T-helper 1 cell (primary cell): ENCODE measurements around the gene MROH7.

Experiments used
- DNase-seq, 5 donors: peaks; one replicate each; pipeline ENCODE4 v3.0.0-alpha.2; 2012 to 2020

MROH7 gene

DNA sequence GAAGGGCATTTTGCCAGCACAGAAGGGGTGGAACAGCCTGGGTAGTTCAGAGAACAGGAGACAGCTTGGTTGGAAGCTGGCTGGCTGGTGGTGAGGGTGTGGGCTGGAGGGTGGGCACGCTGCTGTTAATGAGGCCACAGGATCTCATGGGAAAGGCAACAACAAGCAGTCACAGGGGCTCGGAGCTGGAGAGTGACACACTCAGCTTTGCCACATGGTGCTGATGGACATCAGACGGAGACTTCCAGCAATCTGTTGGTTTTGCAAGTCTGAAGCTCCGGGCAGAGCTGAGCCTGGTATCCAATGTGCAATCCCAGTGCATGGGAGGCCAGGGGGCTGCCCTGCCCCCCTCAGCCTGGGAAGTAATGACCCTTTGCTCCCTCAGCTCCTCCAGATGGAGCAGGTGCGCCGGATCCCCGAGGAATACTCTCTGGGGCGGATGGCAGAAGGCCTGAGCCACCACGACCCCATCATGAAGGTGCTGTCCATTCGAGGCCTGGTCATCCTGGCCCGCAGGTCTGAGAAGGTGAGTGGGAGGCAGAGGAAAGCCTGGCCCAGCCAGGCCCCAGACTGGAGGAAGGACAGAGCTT is 58.4 kb downstream of the MROH7 start:
- no peak for DNase-seq

DNA sequence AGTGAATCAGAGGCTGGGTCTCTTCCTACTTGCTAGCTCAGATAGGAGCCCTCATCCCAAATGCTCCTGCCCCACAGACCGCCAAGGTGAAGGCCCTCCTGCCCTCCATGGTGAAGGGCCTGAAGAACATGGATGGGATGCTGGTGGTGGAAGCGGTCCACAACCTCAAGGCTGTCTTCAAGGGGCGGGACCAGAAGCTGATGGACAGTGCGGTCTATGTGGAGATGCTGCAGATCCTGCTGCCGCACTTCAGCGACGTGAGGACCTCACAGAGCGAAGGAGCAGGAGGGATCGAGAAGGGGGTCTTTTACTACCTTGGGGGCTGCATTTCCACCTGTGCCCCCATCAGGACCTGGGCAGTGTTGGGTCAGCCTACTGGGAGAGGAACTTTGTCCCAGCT is 59.5 kb downstream of the MROH7 start:
- no peak for DNase-seq

- no peak for DNase-seq
These were observed 60.4 kb downstream of the MROH7 start for GRCh38 chr1:54701996-54702395.

DNA sequence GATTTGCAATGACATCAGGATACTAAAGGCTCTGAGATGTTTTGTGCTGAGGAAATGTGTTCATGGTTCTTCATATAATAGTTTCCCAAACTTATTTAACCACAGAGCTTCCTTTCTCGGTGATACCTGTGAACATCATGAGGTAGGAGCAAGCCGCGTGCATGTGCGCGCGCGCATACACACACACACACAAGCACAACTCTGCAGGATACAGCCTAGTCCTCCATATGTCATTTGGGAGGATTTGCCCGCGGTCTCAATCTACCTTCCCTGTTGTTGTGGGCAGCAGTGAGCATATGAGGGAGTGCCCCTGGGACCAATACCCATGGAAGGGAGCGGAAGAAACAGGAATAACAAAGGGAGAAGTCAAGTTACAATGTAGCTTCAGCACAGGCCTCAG is 61.9 kb downstream of the MROH7 start:
- no peak for DNase-seq

DNA sequence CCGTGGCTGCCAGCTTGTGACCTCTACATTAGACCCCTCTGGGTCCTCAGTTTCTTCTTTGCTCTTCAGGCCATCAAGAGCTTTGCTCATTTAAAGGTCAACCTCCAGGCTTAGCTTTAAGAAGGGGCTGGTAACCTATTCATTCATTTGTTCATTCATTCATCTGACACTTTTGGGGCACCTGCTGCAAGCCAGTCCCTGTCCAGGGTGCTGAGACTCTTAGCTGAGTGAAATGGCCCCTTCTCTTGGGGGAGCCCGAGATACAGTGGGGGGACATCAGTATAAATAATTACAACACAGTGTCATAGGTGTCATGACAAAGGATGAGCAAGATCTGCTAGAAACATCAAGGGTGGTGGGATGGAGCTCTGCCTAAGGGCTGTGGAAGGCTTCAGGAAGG is 63.6 kb downstream of the MROH7 start:
- no peak for DNase-seq

DNA sequence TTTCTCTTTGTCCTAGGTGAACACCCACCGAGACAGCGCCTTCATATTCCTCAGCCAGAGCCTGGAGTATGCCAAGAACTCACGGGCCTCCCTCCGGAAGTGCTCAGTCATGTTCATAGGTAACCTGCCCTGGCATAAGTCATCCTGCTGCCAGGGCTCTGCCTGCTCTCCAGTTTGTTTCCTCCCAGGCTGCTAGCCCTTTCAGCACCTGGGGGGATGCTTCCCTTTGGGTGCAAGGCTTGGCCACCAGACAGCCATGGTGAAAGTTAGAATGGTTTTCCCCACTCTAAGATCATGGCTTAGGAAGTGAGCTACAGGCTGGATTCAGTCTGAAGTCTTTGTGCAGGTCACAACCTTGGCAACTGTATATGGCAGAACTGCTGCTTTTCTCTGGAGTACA is 64.8 kb downstream of the MROH7 start:
- DNase-seq: no peak

- DNase-seq: no peak
These were observed 66.8 kb downstream of the MROH7 start for GRCh38 chr1:54708385-54708784.

DNA sequence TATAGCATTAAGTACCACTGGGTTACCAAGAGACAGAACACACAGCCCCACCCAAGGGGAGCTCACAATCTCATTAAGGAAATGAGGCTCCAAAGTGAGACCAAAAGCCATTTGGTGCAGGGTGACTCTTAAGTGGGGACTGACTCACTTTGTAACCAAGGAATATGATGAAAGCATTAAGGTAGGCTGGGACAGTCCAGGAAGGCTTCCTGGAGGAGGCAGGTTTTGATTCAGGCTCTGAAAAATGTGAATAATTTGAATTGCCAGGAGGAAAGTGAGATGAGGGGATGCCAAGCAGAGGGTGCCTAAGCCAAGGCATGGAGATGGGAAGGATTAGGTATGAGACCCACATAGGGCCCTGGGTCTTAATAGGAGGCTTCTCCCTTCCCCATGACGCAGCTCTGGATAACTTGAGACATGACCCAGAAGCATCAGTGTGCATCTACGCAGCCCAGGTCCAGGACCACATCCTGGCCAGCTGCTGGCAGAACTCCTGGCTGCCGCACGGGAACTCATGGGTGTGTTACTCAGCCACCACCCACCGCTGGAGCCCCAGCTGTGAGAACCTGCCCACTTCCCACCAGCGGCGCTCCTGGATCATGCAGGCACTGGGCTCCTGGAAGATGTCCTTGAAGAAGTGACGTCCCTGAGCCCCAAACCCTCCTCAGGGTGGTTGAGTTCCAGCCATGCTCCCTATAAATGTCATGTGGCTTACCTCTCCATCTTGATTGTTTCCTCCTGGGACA is 68.1 kb downstream of the MROH7 start:
- no peak for DNase-seq

DNA sequence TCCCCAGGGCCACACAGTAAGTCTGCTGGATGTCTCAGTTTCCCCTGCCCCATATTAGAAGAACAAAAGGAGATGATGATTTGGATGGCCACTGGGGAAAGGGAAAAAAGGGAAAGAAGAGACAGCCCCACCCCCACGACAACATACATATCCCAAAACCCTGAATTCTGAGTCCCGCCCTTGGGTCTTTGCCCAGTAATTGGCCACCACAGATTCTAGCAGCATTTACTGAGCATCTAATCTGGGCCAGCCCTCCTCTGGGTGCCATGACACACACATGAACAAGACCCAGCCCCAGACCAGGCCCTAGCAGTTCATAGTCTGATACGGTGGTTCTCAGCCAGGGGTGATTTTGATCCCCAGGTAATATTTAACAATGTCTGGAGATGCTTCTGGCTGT is 68.8 kb downstream of the MROH7 start:
- no peak for DNase-seq

DNA sequence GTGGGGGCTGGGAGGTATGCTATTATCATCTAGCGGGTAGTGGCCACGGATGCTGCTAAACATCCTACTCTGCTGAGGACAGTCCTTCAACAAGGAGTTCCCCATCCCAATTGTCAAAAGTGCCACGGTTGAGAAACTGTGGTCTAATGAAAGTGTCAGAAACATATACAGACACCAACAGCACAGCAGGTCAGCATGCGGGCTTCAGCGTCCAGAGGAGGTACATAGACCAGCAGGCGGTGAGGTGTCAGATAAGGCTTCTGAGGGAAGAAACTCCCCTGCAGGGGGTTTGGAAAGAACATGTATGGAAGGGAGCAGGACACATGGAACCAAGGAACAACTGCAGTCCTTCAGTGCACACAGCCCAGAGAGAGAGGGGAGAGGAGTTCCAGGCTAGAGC is 69.3 kb downstream of the MROH7 start:
- no peak for DNase-seq

DNA sequence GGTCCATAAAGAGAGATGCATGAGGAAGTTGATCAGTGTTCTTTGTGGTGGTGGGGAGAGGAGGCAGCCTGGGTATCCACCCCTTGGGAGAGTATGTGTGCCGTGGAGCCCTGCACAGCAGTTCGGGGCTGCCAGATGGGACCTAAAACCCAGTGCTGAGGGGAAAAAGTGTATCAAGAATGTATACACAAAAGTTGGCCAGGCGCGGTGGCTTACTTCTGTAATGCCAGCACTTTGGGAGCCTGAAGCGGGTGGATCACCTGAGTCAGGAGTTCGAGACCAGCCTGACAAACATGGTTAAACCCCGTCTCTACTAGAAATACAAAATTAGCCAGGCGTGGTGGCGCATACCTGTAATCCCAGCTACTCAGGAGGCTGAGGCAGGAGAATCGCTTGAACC is 70.0 kb downstream of the MROH7 start:
- no peak for DNase-seq

DNA sequence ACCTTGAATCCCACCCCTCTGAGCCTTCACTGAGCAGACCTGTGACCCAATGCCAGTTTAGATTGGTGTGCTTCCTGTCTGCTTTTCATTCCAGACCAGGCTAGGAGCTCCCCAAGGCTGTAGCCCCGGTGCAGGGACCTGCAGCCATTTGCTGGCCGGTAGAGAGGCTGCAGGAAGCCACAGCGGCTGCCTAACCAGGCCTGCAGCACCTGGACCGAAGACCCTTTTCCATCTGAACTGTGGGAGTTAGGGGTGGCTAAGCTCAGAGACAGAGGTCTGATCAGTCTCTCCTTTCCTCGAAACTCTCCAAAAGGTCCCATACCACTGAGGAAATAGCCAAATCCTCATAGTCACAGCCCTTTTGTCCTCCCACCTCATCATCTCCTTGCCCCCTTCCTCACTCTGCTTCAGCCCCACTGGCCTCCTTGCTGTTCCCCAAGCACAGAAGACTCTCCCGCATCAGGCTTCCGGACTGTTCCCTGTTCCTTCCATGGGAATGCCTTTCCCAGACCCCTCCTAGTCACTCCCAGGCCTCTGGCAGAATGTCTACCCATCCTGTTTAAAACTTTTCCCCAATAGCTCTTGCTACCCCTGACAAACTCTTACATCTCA is 73.4 kb downstream of the MROH7 start:
- no peak for DNase-seq

DNA sequence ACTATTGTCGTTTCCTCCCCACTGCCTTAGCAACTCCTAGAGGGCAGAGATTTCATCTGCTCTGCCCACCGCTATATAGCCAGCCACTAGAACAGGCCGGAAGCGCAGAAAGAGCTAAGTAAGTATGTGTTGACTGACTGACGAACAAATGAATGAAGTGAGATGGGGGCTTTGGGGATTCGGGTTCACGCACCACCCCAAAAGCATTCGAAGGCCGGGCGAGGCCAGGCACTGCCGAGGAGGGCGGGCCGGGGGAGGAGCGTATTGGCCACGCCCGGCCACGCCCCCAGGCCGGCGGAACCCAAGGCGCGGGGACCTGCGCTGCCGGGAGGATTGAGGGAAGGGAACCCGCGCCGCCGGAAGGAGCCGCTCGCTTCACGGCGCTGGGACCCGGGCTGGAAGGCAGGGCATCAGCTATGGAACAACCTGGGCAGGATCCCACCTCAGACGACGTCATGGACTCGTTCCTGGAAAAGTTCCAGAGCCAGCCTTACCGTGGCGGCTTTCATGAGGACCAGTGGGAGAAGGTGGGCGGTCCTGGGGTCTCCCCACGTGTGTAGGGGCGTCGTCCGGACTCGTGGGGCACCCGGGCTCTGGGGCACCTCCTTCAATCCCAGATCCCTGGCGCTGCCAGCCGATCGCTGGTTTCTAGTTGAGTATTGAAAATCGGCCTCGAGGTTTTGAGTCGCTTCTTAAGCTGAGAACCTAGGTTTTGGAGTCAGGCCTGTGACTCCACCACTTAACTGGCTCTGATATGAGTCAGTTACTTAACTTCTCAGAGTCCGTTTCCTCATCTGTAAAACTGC is 74.1 kb downstream of the MROH7 start, which contains the start of gene TTC4:
TSS of gene TTC4 (plus strand) at position 369 of the 806 bp plus-strand sequence. CDS start at position 417, 48 bp downstream.
- peak; percentile 64 to 87 (median 75) for DNase-seq

DNA sequence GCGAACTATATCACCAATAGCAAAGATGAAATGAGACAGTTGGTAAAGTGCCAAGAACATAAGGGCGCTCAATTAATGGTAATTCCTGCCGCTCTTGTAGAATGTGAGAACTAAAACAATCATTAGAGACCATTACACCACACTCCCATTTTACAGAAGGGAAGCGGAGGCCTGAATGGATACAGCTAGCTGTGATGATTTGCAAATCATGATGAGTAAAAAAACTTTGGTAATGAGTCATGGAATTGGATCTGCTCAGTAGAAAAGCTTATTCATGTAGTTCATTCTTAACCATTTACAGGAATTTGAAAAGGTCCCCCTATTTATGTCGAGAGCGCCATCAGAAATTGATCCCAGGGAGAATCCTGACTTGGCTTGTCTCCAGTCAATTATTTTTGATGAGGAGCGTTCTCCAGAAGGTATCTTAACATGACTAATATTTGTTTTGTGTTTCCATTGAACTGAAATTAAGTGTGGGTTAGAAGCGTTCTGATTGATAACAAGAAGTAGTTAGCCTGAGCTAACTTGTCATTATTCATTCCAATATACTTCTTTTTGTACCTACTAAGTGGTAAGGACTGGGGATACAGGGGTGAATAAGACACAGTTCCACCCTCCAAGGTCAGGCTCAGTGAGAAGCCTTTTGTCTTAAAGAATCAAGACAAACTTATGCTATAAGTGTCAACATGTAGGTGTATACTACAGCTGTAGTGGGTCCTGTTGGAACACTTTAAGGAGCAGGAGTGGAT is 74.9 kb downstream of the MROH7 start:
- DNase-seq: no peak

- no peak for DNase-seq
These were observed 80.1 kb downstream of the MROH7 start for GRCh38 chr1:54721719-54722118.

DNA sequence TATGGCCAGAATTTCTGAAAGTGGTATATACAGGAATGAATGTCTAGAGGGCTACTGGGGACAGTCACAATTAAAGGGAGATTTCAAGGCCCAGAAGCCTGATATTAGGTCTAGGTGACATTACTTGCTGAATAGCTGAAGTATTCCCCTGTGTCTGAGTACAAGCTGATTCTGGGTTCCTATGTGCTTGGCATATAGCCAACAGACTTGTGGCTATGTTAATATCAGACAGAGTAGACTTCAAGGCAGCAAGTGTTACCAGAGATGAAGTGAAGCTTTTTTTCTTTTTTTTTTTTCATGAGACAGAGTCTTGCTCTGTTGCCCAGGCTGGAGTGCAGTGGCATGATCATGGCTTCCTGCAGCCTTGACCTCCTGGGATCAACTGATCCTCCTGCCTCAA is 82.4 kb downstream of the MROH7 start:
- DNase-seq: no peak

- DNase-seq: no peak
These were observed 83.2 kb downstream of the MROH7 start for GRCh38 chr1:54724771-54725170.

- no peak for DNase-seq
These were observed 86.4 kb downstream of the MROH7 start for GRCh38 chr1:54728027-54728426.

GRCh38 chr1:54736685-54737084 is 95.1 kb downstream of the MROH7 start:
- DNase-seq: no peak

DNA sequence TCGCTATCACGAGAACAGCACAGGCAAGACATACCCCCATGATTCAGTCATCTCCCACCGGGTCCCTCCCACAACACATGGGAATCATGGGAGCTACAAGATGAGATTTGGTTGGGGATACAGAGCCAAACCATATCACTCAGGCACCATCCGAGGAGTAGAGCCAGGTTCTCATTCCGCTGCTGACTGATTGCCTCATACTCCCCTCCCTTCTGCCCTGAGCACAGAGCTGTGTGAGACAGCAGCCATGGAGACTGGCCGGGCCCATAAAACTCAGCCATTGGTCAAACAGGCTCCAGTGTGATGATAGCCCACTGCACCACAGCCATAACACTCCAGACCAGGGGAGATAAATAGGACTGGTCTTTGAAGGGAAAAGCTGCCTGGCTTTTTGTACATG is 96.7 kb downstream of the MROH7 start:
- no peak for DNase-seq

- DNase-seq: no peak
These were observed 99.9 kb downstream of the MROH7 start for GRCh38 chr1:54741531-54741930.

DNA sequence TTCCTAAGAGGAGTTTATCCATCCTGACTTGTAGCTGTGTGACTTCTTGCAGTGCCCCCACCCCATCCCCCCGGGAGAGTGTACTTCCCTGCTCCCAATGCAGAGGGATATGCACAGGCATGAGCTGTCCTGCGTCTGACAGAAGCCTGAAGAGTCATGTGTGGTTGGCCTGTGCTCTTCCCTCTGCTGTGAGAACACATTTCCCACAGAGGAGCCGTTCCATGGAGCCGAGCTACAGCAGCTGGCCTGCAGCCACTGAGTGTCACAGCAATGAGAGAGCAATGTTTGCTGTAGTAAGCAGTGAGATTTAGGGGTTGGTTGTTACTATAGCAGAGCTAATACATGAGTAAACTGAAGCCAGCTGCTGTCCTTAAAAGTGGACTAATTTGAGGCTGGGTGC is 100.7 kb downstream of the MROH7 start:
- no peak for DNase-seq
